Left colon (tissue), 2 donors: Measurements from ENCODE around the gene QSOX2. TPM values are rescaled to one million over a fixed set of nuclear protein-coding genes. Genes with fewer than 3 reads are reported as not detected.
"Not testable (repeated sequence)": the region's sequence is repeated elsewhere in the genome, so short reads cannot be mapped to it uniquely, and the experiment has no call there.

Experiments used
- ATAC-seq: fragments of 200-7000 bp; cut with Tn5 transposase; one replicate; pipeline ENCODE4 v1.9.1; 2020; ENCODE audit warnings: mild to moderate bottlenecking, moderate library complexity
- DNase-seq, 2 donors: peaks; one replicate each; pipeline ENCODE4 v3.0.0-alpha.2; 2020
- intact Hi-C, 2 donors: fragments of 100-400 bp; cut with DNase I in 1 of 2; cut with micrococcal nuclease in 1 of 2; formaldehyde crosslinking; loops; one replicate each; pipeline versions ENCODE4 v1.11.2 to v1.14.0; 2022; cut with DNase I, micrococcal nuclease
- total RNA-seq, 2 donors: library from RNA; stranded (reverse); fragmentation: NEBNext Ultra II Directional; extraction: Animal tissue kit (Norgen Biotek cat#: 25700); gene quantifications; one replicate each; pipeline ENCODE4 v1.2.1, GENCODE V29; 2021
- donor health status: DM: no; HTN: no; CAD: no.
- donor health status: DM: yes; HTN: yes; CAD: no.

Gene QSOX2
- total RNA-seq, 2 donors from 2014 or later = 6.1 to 7.4 TPM

- no peak for DNase-seq
- intact Hi-C loops = no loop called here
- no peak for ATAC-seq
These were observed 23.1 kb upstream of the QSOX2 start for GRCh38 chr9:136268735-136269134.

DNA sequence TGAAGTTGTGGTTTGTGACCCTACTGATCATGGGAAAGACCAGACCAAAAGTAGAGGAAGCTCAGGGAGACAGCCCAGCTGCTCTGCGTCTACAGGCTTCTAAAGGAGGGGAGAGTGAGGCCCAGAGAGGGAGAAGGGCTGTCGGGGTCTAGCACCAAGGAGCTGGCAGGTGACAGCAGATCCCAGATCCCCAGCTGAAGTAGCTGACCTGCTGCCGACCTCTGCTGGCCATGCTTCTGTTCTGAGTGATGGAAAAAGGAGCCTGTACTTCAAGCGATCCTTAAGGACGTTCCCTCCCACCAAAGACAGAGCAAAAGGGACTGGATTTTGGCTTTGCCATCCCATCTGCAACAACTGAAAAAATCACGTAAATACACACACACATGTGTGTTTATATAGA lies 22.7 kb upstream of the QSOX2 start:
- no peak for DNase-seq
- no peak for ATAC-seq
- intact Hi-C loops = no loop called here

DNA sequence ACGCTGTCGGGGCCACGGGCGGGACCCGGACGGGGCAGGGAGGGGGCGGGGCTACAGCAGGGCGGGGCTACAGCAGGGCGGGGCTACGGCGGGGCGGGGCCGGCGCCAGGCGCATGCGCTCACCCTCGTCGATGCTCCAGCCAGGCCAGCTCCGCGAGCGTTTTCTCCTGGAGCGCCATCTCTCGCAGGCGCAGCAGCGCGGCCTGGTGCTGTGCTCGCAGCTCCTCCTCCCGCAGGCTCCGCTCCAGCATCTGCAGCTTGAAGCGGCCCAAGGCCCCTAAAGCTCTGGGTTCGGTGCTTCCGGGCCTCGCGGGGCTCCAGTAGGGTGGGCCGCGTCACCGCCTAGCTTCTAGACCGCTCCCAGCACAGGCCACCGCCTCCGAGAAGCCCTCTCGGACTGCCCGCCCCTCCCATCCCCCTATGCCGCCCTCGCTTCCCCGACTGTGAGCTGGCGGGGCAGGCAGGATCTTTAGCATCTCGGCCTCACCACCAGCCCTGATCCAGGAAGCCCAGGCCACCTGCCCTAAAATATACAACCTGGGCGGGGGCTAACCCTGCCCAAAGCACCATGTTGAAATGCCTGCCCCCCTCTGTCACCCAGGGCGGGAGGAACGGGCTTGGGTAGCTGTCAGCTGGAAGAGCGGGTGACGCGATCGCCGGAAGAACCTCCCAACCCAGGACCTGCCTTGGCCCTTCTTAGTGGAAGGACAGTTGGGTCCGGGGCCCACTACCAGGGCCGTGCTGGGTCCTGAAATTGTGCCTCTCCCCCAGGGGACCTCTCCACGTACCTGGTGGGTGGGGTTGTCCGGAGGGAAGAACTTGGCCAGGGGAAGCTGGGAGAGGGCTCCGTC lies 21.9 kb upstream of the QSOX2 start:
- DNase-seq = peak; percentile 78 to 83
- ATAC-seq = peak; percentile 95
- intact Hi-C loops = no loop called here

- intact Hi-C loops, ATAC-seq, DNase-seq: not testable (repeated sequence)
These were observed 21.0 kb upstream of the QSOX2 start for GRCh38 chr9:136266641-136267040.

DNA sequence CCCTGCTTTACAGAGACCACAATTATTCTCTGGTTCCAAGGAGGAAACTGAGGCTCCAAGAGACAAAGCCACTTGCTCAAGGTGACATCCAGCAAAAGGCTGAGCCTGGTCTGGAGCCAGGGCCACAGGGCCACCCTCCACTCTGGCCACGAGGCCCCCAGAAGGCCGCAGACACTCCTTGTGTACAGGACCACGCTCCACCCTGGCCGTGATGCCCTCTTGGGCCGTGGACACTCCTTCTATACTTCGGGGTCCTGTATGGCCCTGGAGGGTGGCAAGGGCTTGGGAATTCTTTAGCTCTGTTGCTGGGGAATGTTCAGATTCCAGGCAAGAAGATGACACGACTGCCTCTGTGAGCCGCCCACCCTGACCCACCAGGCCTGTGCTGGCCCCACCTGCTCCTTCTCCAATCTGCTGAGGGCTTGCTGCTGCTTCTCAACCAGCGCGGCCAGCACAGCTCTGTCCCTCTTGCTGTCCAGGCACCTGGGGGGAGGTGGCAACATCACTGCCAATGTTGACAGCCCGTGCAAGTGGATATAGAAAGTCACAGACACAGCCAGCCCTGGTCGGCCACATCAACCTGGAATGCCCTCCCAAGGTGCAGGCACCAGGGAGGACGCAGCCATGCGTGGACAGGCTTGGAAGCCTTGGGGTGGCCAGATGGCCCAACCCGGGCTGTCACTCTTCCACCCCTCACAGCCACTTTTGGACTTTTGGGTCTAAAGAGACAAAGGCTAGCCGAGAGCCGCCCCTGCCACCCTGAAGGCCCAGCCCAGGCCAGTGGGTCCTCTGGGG lies 20.1 kb upstream of the QSOX2 start:
- ATAC-seq = no peak

GRCh38 chr9:136264441-136265405 lies 19.1 kb upstream of the QSOX2 start:
- DNase-seq = no peak
- no peak for ATAC-seq
- intact Hi-C loops = no loop called here

More for the DNA sequence above, 20.1 kb upstream of the QSOX2 start:
- DNase-seq = no peak
- intact Hi-C loops = no loop called here

DNA sequence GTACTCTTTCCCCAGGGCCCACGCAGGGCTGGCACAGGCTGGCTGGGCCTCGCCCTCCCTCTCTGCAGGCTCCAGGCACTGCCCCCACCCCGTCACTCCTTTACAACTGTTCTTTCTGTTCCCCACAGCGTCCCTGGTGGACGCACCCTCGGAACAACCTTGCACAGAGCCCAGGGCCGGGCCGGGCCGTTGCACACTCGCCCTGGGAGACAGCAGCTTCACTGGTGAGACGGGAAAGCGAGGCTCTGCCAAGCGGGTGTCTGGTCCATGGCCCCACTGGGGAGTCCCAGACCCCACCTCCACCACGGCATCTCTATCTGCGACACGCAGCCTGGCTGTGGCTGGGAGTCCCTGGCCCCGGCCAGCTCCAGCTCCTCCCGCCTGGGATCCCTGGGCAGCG lies 18.4 kb upstream of the QSOX2 start:
- ATAC-seq (peak; percentile 65), DNase-seq (peak in 1 of 2 donors; percentile 50)
- intact Hi-C loops = no loop called here

GRCh38 chr9:136262671-136263178 lies 17.1 kb upstream of the QSOX2 start:
- ATAC-seq (no peak), DNase-seq (no peak)
- intact Hi-C loops = no loop called here

GRCh38 chr9:136261686-136262430 lies 16.2 kb upstream of the QSOX2 start:
- ATAC-seq = no peak
- intact Hi-C loops = no loop called here
- no peak for DNase-seq

- intact Hi-C loops = no loop called here
- DNase-seq = no peak
- no peak for ATAC-seq
These were observed 15.4 kb upstream of the QSOX2 start for GRCh38 chr9:136260936-136261472.

DNA sequence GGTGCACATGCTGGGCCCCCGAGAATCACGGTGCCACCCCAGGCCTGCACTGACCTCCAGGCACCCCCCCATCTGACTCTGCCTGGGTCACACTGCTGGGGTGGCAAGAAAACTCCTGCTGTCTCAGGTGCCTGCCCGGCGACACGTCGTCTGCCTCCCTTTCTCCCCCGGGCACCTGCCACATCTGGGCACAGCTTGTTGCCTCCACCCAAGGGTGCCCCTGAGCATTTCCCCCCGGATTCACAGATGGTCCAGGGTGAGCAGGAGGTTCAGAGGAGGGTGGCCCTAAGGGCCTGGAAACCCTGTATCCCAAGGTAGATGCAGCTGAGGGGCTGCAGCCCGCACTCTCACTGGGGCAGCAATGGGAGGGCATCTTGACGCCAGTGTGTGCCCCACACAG lies 14.9 kb upstream of the QSOX2 start:
- DNase-seq = no peak
- intact Hi-C loops = no loop called here
- no peak for ATAC-seq

DNA sequence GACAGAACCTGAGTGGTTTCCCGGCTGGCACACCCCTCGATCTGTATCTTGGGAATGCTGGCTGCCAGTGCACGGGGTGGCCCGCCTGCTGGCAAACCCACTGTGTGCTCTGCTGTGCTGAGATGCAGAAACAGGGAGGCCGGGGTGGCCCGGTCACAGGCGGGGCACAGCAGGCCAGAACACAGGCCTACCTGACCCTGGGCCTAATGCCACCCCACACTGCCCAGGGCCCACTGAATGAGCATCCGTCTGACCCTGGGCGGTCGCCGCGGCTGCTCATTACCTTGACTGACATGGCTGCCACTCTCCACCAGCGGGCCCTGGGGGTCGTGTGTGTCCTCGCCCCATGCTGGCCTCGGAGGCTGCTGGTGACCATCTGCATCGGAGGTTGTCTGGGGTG lies 14.2 kb upstream of the QSOX2 start:
- ATAC-seq (no peak), DNase-seq (no peak)
- intact Hi-C loops = no loop called here

- intact Hi-C loops = no loop called here
- no peak for ATAC-seq
- no peak for DNase-seq
These were observed 13.9 kb upstream of the QSOX2 start for GRCh38 chr9:136259517-136259813.

DNA sequence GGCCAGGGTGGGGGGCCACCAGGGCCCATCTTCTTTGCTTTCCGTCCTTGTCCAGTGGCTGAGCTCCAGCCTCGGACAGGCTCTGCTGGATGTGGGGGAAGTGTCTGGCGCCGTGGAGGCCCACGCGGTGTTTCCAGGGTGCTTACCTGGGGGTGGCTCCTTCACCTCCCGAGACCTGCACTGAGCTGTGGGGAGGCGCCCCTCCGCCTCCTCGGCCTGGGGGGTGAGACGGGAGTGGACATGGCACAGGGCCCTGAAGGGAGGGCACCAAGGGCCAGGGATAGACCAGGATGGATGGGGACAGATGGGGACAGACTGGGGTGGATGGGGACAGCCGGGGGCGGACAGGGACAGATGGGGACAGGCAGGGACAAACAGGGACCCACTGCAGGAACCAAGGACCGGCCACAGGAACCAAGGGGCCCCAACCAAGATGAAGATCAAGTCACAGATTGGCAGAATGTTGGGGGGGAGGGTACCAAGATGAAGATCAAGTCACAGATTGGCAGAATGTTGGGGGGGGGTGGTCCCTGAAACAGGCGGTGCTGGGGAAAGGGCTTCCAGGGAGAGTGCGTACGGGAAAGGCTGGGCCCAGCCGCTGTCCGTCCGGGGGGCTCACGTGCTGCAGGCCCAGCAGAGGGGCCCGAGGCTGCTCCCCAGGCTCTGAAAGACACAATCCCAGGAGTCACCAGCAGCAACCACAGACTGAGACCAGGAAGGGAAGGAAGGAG lies 13.3 kb upstream of the QSOX2 start:
- DNase-seq = no peak
- intact Hi-C loops = no loop called here
- ATAC-seq = no peak

DNA sequence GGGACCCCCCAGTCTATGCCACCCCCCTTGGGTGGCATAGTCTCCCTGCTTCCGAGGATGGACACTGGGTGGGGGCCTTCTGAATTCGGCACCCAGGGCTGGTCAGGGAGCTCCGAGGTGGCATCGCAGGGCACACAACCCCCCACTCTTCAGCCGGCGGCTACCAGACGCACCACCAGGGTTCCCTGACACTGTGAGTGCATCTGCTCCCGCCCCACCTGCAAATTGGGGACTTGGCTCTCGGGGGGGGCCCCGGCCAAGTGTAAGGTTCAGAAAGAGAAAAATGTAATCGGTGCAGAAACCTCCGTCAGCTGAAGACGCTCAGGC lies 12.7 kb upstream of the QSOX2 start:
- ATAC-seq = no peak
- no peak for DNase-seq
- intact Hi-C loops = no loop called here

GRCh38 chr9:136257381-136258298 lies 12.0 kb upstream of the QSOX2 start:
- DNase-seq = no peak
- intact Hi-C loops = no loop called here
- no peak for ATAC-seq
